HL-60/S4 treated with phorbol 12-myristate 13-acetate at 8.2 ng/mL for 4 days and 3 days (cell line): Measurements from ENCODE around the gene MRPL34.

ENCODE experiments used
- in situ Hi-C: fragments of 300-500 bp; cut with MboI; formaldehyde crosslinking; loops from 2 replicates; pipeline ENCODE4 v1.15.0; 2022; ENCODE audit warnings: low sequenced_read_pairs

Gene MRPL34

DNA sequence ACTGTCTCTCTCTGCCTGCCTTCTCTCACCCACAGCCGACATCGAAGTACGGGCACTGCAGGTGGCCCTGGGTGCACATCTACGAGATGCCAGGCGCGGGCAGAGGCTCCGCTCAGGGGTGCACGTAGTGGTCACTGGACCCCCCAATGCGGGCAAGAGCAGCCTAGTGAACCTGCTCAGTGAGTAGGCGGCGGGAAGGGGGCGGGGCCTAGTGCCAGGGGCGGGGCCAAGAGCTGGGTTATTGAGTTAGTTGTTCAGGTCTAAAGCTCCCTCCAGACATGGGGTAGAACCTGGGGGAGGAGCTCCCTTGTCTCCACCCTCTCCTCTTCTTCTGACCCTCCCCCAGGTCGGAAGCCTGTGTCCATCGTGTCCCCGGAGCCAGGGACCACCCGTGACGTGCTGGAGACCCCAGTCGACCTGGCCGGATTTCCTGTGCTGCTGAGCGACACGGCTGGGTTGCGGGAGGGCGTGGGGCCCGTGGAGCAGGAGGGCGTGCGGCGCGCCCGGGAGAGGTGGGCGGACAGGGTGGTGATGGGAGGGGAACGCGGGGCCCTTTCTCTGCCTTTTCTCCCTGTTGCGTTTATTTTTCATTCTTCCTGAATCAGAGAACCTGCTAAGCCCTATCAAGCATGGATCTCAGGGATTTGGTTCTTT lies 33.5 kb downstream of the MRPL34 start:
- in situ Hi-C loops = no loop called here

DNA sequence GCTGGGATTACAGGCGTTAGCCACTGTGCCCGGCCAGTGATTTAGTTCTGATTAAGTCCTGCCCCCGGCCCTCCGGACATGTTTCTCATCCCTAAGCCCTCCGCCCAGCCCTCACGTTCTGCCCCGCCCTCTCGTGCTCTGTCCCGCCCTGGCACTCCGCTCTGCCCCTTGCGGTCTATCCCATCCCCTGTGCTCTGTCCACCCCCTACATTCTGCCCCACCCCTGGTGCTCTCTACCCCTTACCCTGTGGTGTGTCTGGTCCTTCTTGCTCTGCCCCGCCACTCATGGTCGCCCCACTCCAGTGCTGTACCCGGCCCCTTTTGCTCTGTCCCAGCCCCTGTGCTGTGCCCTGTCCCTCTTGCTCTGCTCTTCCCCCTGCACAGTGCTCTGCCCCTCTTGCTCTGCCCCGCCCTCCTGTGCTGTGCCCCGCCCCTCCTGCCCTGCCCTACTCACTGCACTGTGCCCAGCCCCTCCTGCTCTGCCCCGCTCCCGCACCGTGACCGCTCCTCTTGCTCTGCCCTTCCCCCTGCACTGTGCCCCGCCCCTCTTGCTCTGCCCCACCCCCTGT lies 34.7 kb downstream of the MRPL34 start:
- in situ Hi-C loops = no loop called here

DNA sequence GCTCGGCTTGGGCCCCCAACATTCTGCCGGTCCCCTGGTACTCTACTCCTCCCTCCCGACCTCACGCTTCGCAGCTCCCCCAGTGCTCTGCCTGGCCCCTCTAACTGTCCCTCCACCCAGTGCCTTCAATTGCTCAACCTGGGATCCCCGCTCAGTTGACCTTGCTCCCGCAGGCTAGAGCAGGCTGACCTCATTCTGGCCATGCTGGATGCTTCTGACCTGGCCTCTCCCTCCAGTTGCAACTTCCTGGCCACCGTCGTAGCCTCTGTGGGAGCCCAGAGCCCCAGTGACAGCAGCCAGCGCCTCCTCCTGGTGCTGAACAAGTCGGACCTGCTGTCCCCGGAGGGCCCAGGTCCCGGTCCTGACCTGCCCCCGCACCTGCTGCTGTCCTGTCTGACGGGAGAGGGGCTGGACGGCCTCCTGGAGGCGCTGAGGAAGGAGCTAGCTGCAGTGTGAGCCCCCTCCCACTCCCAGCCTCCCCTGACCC lies 35.2 kb downstream of the MRPL34 start:
- in situ Hi-C loops = no loop called here

DNA sequence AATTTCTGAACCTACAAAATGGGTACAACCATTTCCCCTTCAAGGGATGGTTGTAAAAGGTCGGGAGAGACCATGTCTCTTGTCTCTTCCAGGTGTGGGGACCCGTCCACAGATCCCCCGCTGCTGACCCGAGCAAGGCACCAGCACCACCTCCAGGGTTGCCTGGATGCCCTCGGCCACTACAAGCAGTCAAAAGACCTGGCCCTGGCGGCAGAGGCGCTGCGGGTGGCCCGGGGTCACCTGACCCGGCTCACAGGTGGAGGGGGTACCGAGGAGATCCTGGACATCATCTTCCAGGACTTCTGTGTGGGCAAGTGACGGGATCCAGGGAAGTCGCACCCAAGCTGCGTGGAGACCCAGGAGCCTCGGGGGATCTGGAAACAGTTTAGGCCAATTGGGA lies 35.7 kb downstream of the MRPL34 start:
- in situ Hi-C loops = no loop called here

DNA sequence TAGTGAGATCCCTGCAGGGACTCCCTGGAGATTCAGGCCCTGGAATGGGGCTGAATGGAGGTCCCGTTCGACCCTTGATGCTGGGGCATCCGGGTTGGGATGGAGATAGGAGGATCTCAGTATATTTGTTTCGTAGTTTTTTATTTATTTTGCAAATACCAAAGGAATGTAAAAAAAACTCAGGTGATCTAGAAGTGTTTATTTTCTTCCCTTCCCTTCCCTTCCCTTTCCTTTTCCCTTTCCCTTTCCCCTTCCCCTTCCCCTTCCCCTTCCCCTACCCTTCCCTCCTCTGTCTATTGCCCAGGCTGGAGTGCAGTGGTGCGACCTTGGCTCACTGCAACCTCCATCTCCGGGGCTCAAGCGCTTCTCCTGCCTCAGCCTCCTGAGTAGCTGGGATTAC lies 36.2 kb downstream of the MRPL34 start:
- in situ Hi-C loops = no loop called here

DNA sequence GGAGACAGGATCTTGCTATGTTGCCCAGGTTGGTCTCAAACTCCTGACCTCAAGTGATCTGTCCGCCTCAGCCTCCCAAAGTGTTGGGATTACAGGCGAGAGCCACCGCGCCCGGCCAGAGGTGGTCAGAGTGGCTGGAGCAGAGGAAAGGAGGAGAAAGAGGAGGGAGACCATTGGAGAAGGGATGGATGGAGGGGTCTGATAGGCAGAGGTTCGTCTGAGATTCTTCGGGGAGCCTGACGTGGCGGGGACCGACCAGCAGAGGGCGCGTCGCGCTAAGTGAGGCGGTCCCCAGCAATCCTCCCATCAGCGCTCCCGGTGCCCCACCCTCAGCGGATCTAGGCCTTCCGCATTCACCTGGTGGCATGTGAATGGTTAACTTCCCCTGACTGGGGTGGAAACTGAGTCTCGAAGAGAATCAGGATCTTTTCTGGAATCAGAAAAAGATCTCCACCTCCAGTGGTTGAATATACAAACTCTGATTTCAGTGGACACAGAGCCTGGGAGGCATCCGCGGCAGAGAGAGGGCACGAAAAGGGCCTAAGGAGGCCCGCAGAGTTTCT lies 40.5 kb downstream of the MRPL34 start:
- in situ Hi-C loops = no loop called here

DNA sequence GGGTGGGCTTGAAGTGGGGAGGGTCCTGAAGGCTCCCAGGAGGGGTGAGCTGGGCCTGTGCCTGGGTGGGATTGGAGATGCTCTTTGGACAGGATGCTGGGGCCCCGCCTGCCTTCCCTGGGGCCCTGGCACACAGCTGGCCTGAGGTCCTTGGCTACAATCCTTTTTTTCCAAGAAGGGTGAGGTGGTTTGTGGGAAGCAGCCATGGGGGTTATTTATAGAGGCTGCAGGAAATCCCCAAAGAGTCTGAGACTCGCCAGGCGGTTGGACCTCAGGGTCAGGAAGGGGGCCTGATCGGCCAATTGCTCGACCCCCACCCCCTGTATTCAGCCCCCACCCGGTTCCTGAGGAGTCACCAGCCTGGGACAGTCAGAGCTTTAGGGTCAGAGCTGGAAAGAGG lies 41.7 kb downstream of the MRPL34 start:
- in situ Hi-C loops = no loop called here

DNA sequence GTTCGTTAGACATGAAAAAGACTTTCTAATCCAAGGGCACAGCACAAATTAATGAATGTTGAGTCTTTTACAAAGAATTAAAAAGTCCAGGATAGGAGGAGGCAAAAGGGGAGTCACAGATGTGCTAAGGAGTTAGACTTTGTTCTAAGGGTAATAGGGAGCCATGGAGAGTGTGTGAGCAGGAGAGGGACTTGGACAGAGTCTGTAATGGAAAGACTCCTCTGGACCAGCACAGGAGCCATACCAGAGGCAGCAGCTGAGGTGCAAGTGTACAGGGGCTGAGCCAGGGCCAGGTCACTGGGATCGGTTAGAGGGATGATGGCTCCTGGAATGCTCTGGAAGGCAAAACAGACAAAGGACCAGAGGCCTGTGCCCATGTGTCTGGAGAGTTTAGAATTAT lies 42.2 kb downstream of the MRPL34 start:
- in situ Hi-C loops = no loop called here

DNA sequence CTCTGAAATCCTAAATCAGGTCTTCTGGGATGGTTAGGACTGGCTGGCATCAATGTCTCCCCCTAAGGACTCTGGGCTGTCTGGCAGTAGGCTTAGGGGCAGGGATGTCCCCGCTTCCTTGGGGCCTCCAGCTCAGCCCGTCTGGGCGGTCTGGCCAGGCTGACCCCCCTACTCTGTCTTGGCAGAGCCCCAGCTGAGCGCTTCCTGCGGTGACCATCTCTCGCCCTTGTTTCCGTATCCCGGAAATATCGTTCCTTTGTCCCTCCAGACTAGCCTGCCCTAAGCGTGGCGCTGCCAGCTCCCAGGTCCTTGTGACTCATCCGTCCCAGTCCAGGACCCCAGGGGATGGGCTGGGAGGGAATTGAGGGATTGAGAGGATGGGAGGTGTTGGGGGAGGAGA lies 43.0 kb downstream of the MRPL34 start:
- in situ Hi-C loops = no loop called here

DNA sequence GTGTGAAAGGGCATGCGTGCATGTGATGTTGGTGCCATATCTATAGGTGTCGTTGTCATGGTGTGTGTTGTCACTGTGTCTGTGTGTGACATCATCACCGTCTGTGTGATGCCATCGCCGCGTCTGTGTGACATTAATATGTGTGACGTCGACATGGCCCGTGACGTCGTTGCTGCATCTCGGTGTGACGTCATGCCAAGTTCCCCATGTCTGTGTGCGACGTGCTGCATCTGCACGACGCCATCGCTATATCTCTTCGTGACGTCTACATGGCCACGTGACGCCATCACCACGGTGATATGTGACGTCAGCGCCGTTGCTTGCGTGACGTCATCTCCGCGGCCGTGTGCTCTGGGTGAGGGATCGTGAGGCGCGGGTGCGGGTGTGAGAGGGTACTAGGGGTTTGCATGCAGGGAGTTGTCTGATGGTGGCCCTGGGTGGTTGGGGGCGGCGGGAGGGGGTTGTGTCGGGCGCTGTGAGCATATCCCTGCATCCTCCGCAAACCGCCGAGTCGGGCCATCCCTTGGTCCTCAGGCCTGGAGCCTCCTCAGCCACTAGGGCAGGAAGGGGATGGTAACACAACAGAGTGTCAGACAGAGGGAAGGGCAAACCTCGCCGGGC lies 46.3 kb downstream of the MRPL34 start:
- in situ Hi-C loops = no loop called here

DNA sequence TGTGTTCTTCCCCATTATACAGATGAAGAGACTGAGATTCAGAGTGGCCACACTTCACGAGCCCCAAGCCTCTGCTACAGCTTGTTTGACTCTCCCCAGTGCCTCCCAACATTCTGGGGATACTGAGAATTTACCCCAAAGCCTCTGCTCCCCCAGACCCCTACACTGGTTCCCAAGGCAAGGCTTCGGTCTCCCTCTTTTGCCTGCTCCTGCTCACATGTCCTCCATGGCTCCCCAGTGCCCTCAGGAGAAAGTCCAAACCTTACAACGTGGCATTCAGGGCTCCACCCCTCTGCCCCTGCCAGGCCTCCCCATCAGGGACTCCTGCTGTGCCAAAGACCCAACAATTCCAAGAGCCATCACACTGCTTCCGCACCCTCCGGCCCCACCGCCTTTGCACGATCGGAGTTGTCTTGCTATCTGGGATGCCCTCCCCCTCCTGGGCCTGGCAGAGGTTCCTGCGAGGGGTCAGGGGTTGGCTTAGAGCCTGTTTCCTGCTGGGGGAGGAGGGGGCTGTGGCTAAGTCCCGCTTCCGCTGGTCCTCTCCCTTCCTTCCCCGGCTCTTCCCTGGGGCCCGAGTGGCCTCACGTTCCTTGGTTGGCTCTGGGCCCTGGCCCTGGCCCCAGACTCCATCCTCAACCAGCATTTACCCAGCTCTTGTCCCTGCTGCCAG lies 47.1 kb downstream of the MRPL34 start:
- in situ Hi-C loops = no loop called here

DNA sequence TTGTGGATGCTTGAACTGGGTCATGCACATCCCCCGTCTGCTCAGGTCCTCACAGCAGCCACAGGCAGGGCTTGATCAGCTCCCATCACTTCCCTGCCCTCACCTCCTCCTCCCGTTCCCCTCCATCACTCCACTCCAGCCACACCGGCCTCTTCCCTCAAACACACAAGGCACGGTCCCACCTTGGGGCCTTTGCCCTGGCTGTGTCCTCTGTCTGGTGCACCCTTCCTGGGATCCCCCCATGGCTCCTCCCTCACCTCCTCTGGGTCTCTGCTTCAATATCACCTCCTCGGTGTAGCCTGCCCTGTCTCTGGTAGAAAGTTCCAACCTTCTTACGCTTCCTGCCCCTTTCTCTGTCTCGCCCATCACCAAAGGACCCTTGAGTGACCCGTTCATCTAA lies 47.7 kb downstream of the MRPL34 start:
- in situ Hi-C loops = no loop called here
